GM20000 (cell line): ENCODE results near the gene ESPNL.

ENCODE experiments used
- DNase-seq: peaks from one replicate; pipeline ENCODE4 v3.0.0; 2012; ENCODE audit warnings: low spot score
- TF ChIP-seq, protein P1 (sequence below): IDR thresholded peaks from 2 replicates; pipeline ENCODE4 v1.5.1; 2012; ENCODE audit warnings: mild to moderate bottlenecking, control low read depth; ENCODE audit errors: extremely low read depth, missing control alignments

ESPNL gene

DNA sequence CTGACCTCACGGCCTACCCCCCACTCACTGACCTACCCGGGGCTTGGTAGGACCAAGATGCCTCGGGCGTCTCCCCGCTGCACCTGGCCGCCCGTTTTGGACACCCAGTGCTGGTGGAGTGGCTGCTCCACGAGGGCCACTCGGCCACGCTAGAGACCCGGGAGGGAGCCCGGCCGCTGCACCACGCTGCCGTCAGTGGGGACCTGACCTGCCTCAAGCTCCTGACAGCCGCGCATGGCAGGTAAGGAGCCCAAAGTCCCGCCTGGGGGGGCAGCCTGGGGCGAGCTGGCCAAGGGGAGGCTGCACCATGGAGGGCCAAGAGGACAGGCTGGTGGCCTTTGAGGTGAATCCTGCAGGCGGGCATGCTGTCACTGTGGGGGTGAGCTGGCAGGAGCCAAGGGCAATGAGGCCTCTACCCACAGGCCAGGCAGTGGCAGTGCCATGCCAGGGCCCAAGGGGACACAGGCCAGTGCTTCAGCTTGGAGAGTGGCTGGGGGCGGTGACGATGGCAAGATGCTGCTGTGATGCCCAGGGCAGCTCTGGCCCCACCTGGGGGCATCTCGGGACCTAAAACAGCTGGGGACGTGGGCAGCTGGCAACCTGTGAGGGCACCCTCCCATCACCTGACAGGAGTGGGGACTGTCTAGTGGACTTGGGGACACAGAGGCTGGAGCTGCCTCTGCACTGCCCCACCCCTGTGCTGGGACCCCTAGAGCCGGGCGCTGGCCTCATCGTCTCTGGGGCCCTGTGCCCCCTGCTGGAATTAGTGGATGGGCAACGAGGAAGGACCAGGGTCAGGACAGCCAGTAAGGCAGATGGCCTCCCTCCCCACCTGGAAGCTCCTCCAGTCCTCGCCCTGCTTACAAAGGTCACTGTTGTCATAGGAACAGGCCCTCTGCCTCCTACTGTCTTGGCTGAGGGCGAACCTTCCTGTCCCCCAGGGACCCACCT lies 2.0 kb downstream of the ESPNL start:
- TF ChIP-seq, protein P1, sequence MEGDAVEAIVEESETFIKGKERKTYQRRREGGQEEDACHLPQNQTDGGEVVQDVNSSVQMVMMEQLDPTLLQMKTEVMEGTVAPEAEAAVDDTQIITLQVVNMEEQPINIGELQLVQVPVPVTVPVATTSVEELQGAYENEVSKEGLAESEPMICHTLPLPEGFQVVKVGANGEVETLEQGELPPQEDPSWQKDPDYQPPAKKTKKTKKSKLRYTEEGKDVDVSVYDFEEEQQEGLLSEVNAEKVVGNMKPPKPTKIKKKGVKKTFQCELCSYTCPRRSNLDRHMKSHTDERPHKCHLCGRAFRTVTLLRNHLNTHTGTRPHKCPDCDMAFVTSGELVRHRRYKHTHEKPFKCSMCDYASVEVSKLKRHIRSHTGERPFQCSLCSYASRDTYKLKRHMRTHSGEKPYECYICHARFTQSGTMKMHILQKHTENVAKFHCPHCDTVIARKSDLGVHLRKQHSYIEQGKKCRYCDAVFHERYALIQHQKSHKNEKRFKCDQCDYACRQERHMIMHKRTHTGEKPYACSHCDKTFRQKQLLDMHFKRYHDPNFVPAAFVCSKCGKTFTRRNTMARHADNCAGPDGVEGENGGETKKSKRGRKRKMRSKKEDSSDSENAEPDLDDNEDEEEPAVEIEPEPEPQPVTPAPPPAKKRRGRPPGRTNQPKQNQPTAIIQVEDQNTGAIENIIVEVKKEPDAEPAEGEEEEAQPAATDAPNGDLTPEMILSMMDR: no peak
- DNase-seq: no peak

DNA sequence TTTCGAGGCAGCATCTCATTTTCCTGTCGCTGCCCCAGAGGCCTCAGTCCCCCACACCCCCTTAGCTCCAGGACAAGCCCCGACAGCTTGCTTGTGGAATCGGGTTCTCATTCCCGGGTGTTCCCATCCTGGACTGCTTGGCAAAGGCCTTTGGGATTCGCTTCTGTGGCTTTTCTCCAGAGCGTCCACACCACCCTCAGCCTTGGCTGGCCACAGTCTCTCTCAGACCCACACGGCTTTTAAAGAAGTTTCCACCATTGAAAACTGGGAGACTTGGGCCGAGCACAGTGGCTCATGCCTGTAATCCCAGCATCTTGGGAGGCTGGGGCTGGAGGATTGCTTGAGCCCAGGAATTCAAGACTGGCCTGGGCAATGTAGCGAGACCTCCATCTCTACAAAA lies 2.7 kb downstream of the ESPNL start:
- no peak for DNase-seq
- TF ChIP-seq, protein P1: no peak

DNA sequence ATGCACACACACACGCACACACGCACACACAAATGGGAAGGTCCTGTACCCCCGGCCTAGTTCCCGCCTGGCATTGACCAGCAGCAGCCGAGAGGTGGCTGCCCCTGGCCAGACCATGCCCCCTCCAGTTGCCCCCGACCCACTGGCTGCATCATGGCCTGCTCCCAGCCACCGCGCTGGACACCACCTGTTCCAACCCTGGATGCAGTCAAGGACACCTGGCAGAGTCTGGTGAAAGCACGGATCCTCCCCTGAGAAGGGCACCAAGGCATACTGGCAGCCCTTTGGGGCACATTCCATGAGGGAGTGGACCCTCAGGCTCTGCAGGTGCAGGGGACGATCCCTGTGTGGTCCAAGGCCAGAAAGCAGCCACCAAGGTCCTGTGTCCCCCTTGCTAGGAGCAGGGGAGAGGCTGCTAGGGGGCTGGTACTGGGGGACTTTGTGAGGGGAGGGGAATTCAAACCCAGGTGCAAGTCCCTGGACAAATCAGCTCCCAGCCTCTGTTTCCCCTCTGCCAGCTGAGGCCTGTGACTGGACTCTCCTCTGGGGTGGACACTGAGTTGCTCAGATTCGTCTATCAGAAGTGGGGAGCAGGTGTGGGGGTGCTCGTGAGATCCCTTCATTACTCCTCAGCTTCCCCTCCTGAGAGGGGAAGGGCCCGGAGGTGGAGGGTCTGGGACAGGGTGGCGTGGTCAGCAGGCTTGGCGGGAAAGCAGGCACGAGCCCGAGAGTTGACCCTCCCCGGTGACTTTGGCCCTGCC lies 3.5 kb downstream of the ESPNL start:
- TF ChIP-seq, protein P1: no peak
- DNase-seq: no peak

DNA sequence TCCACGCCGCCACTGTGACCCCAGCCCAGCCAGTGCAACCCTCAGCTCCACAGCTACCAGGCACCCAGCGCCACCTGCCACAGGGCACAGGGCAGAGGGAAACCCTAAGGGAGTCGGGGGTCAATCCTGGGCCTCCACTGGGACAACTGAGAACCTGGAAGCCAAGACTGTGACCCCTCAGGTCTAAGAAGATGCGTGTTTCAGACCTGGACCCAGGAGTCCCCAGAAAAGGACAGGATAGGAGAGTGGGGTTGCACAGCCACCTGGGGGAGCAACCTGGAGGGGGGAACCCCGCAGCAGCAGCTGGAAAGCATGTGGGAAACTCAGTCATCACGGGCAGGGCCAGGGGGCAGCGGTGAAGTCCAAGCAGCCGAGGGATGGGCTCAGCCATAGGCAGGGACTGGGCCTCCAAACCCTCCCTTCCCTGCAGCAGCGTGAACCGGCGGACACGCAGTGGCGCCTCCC lies 4.1 kb downstream of the ESPNL start:
- no peak for DNase-seq
- TF ChIP-seq, protein P1: no peak

DNA sequence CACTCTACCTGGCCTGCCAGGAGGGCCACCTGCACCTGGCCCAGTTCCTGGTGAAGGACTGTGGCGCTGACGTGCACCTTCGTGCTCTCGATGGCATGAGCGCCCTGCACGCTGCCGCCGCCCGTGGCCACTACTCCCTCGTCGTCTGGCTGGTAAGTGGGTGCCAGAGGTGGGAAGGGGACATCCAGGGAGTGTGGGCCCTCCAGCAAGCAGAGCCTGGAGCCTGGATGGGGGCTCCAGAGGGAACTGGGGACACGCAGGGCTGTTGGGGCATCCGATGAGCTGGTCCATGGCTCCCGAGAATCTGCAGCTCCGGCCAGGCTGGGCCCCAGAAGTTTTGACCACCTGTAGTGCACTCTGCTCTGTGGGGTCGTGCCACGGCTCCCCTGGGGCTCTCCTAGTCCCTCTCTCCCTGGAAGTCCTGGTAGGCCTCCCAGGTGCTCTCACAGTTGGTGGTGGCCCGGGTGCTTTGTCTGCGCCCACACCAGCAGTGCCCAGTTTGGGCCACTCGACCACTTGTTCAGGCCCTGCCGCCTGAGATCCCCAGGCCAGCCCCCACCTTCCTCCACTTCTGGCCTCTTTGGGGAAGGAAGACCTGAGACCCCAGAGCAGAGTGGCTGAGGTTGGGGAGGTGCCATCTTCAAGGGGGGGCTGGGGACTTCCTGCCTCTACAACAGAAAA lies 4.7 kb downstream of the ESPNL start:
- DNase-seq: no peak
- TF ChIP-seq, protein P1: no peak

DNA sequence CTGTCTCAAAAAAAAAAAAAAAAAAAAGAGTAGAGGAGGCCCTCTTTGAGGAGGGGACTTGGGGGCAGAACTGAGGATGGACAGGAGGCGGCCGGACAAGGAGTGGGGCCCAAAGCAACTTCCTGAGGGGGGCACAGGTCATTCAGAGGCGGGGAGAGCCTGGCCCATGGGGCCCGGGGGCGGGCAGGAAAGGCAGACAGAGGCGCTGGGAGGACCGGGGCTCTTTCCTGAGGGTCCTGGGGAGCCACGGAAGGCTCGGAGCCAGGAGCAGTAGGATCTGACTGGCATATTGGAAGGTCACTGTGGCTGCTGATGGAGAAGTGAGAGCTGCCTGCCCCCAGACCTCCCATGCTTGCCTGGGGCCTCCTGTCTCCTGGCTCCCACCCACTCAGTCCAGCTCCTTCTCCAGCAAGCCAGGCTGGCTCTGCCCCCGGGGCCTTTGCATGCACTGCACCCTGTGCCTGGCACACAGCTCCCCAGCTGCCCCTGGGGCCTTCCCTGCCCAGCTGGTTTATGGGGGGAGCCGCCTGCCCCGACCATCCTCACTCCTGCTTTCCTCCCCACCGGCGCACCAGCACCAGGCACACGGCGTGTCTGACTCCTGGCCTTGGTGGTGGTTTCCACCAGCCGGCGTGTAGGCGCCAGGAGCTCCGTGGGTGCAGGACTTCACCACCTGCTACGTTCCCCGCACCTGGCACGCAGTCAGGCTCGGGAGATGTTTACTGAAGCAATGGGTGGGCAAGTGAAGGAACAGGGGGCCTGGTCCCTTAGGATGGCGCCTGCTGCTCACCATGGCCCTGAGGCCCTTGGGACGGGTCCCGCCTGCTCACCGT lies 5.6 kb downstream of the ESPNL start:
- TF ChIP-seq, protein P1: no peak
- DNase-seq: no peak
